Left kidney (tissue), 2 donors: ENCODE measurements around the gene SLCO3A1. TPM values are rescaled to one million over a fixed set of nuclear protein-coding genes. Genes with fewer than 3 reads are reported as not detected.

Source experiments
- DNase-seq: peaks from one replicate; pipeline ENCODE4 v3.0.0-alpha.2; 2013
- polyA plus RNA-seq: library from polyadenylated mRNA; unstranded; fragments of 120-200 nt; gene quantifications from one replicate; pipeline ENCODE4 v1.2.1, GENCODE V29; 2013; ENCODE audit not compliant: insufficient read length

The SLCO3A1 gene
- polyA plus RNA-seq, 1 donor: 9.5 TPM

- DNase-seq: no peak
Measured at GRCh38 chr15:91965501-91966193, 112.1 kb downstream of the SLCO3A1 start.

DNA sequence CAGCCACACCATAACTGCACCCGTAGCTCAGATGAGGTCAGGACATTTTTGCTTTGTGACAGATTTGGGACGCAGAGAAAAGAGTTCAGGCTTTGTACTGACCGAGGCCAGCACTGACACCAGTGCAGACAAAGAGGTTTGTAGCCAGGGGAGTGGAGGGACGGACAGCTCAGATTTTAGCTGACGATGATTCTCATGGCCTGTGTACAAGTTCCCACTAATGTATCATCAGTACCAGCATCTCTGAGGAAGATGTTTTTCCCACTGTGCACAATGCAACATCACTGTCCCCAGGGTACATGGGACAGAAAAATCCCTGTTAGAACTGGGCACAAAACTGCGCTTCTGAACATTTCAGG, 112.7 kb downstream of the SLCO3A1 start:
- DNase-seq: no peak

DNA sequence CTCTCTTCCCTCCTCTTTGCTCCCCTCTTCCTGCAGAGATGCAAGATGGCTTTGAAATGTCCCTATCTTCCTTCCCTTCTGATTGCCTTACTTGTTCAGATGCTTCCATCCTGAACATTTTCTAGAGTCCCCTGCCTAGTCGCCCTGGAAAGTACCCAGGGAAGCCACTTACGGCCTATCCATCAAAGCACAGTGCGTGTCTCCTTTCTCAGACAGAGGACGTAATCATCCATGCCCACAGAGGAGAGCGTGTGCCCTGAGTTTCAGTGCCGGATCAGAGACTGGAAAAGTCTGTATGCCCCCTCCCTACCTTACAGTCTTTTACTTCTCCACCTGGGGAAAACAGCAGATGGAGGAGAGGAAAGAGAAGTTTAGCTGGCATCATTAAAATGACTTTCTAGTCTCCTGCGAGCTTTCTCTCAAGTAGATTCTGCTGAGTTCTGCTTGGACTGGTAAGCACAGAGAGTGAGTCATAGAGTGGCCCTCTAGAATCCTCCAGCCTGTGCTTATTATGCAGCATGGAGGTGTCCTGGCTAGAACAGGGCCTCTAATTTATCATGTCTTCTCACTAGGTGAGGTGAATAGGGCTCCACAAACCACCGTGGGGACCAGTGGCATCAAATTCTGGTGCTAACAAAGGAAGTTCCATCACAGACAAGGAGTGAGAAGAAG, 114.6 kb downstream of the SLCO3A1 start:
- no peak for DNase-seq

DNA sequence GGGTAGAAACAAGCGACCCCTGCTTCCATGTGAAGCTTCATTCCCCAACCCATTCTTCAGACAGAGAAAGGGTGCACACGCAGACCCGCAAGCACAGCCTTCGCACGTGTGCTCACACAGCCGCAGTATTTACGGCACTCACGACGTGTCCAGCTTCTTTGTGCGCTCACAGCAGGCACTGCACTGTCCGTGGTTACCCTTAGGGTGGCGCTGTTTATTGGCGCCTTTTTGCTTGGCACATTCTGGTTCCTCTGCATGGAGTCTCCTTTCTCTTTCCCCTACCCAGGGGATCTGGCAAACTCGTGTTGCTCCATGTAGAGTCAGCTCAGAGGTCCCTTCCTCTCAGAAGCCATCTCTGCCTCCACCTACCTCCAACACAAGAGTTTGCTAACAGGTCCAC, 115.1 kb downstream of the SLCO3A1 start:
- no peak for DNase-seq

DNA sequence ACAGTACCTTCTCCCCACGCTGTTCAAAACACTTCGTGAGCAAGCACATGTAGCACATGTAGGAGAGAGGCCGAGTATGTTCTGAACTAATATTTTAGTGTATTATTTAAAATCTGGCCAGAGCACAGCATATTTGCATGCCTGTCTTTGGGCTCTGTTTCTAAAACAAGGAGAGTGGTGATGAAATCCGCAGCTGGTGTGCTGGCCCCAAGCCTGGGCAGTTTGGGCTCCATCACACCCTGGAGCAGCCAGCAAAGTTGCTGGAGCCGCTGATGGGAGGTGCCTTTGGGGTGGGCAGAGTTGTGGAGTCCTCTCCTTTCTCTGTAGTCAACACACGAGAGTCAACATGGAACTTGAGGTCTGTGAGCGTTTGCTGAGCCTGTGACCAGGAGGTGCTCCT, 116.6 kb downstream of the SLCO3A1 start:
- DNase-seq: no peak

GRCh38 chr15:91973481-91973880, 120.0 kb downstream of the SLCO3A1 start:
- DNase-seq: no peak

DNA sequence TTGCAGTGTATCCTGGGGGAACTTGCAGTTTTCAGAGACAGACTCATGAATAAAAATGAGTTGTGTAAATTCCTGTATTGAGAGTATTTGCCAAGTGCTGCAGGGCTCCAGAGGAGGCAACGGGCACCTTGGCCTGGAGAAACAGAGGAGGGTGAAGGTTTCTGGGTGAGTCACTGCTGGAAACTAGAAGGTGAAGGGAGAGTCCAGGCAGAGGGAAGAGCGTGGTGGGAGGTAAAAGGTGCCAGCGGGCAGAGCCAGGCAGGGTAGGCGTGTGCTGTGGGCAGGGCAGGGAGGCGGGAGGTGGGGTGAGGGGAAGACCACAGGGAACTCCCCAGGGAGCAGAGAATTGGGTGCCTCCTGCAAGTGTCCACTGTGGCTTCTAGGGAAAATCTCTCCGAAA, 120.8 kb downstream of the SLCO3A1 start:
- no peak for DNase-seq

GRCh38 chr15:91975241-91975978, 121.9 kb downstream of the SLCO3A1 start:
- DNase-seq: no peak

- DNase-seq: no peak
Measured at GRCh38 chr15:91976966-91977365, 123.5 kb downstream of the SLCO3A1 start.

DNA sequence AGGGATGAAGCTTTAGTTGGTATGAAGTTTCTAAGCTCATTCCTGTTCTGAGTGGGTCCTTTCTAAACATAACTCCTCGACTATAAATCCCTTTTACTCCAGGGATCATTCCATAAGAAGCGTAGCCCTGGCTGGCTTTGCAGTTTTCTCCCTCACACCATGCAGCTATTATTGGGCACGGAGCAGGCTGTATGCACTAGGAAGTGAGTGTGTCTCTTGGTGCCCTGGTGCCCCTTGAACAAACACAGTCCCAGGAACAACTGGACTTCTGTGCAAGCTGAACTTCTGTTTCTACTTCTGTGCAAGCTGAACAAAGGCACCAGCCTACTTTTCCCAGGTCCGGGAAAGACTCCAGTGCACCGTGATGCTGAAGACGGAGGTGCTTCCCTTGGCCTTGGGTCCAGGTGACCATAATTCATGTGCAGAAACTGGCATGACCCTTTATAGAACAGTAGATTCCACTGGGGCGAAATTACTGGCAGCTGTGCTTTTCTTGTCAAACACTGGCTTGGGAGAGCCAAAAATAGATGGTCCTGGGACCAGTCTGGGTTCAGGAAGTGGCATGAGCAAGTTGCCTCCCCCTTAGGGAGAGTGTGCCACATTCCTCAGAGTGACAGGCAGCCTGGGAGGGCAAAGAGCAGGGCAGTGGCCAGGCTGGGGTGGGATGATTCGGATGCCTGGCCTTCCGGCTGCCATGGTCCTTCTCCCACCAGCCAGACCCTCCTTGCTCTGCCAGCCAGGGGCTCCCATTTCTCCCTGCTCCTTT, 127.2 kb downstream of the SLCO3A1 start:
- no peak for DNase-seq

DNA sequence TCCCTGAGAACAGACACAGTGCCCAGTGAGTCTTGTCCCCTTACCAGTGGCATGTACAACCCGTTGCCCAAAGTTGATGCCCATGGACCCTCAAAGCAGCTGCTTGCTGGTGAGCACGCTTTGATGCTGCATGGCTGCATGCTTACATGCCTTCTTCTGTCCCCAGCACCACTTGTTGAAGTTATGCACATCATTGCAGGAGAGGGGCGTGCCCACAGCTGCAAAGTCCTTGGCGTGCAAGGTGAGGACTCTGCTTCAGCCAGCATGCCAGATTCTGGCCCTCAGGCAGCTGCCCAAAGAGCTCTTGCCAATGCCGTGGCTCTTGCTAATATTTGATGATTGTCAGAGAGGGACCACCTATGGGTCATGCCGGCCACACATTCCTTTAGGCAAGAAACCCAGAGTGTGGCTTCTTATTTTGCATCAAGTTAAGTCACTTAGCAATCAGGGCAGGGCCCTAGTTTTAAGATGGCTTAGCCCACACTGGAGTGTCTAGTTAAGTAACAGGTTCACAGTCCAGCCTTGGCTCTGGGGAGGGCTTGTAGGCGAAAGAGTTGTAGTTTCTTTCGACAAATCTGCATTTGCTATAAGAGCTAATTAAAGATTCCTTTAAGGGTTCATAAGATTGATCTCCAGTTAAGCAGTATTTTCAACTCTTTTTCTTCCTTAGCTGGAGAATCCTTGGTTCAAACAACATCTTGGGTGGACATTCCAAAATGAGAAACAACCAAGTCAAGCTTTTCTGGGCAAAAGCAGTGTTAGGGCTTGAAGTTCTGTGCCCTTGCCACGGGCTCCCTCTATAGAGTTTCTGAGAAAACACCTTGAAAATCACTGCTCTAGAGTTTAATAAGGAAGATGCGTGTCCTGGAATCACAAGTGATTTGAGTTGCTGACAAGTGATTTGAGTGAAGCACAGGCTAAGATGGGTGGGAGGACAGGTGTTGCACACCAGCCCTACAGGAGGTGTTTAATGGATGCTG, 128.6 kb downstream of the SLCO3A1 start:
- no peak for DNase-seq

GRCh38 chr15:91983729-91984340, 130.3 kb downstream of the SLCO3A1 start:
- DNase-seq: peak; percentile 33

DNA sequence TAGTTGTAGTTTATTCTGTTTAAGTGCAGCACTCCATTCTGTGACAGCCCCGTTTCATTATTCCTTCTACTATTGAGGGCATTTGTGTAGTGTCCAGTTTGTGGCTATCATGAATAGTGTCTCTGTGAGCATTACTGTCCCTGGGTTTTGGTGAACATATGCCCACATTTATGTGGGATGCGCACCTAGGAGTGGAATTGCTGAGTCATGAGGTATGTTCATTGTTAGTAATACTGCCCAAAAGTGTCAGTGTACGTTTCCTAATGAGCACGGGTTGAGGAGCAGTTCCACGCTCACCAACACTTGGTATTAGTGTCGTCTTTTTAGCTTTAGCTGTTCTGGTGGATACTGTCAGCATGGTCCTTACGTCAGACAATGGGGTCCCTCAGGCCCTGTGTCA, 131.8 kb downstream of the SLCO3A1 start:
- DNase-seq: no peak

DNA sequence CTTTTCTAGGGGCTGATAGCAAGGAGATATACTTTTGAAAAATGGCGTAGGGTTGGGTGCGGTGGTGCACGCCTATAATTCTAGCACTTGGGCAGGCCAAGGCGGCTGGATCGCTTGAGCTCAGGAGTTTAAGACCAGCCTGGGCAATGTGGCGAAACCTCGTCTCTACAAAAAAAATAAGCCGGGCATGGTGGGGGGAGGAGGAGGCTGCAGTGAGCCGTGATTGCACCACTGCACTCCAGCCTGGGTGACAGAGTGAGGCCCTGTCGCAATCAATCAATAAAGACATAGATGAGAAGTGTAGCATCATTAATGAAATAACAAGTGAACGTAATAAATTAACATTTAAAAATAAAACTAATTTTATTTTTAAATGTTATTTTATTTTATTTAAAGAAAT, 134.6 kb downstream of the SLCO3A1 start:
- DNase-seq: no peak

- no peak for DNase-seq
Measured at GRCh38 chr15:91988655-91989054, 135.1 kb downstream of the SLCO3A1 start.

- no peak for DNase-seq
Measured at GRCh38 chr15:91989821-91990220, 136.3 kb downstream of the SLCO3A1 start.

DNA sequence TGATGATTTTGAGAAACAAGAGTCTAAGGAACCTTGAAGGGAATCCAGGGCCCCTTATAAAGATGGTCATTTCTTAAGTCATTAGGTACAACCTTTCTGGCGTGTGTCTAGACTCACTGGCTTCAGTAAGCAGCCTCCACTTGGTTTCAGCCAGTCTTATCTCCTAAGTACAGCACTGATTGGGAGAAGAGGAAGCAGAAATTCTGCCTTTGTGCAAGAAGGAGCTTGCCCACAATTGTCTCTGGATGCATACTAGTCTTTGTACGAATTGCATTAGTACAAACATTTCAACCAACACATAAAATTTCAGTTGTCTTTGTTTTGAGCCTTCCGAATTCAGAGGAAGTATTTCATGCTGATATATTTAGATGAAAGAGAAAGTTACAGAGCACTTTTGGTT, 139.4 kb downstream of the SLCO3A1 start:
- no peak for DNase-seq

DNA sequence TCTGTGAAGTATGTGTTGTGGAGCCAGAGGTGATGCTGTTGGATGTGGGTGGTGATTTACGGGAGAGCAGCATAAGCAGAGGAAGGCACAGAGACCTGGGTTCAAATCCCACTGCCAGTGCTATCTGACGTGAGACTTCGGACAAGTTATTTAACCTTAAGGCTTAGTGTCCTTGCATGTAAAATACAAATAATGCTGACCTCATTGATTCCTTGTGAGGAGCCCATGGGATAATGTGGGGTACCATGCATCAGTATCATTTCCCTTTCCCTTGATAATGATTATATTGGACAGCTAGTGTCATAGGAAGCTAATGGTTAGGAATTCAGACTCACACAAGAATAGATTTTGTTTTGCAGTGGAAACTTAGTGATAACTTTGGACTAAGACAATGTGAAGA, 141.6 kb downstream of the SLCO3A1 start:
- DNase-seq: no peak

- no peak for DNase-seq
Measured at GRCh38 chr15:91997163-91997562, 143.7 kb downstream of the SLCO3A1 start.

GRCh38 chr15:92000709-92001108, 147.2 kb downstream of the SLCO3A1 start:
- DNase-seq: no peak

- DNase-seq: no peak
Measured at GRCh38 chr15:92001307-92001706, 147.8 kb downstream of the SLCO3A1 start.
